OCI-LY7 (cell line): Measurements from ENCODE around the gene SMARCAL1. TPM values are rescaled to one million over a fixed set of nuclear protein-coding genes. Genes with fewer than 3 reads are reported as not detected.
"Not testable (repeated sequence)": the region's sequence is repeated elsewhere in the genome, so short reads cannot be mapped to it uniquely, and the experiment has no call there.

Source experiments
- BruUV-seq: library from RNA; stranded (reverse); fragments of 400-500 nt; replicated peaks from 2 replicates; lab custom pipeline; 2021; lab: Mats Ljungman, UMichigan
- CTCF ChIA-PET: fragments of 300-600 bp; sonication (Branson Sonifier 250); formaldehyde crosslinking; loops from one replicate; lab custom pipeline; 2022; ENCODE audit warnings: antibody characterized with exemption; ENCODE audit not compliant: unreplicated experiment; lab: Charles Lee
- POLR2A ChIA-PET: fragments of 300-600 bp; sonication (Branson Sonifier 250); formaldehyde crosslinking; loops from one replicate; lab custom pipeline; 2022; ENCODE audit warnings: antibody characterized with exemption; lab: Charles Lee
- DNase-seq: peaks from one replicate; pipeline ENCODE4 v3.0.0-alpha.2; 2015; ENCODE audit warnings: low spot score
- H2AFZ ChIP-seq: fragments of 200-600 bp; sonication (generic), shearing (Covaris generic); 2 replicates; pipeline ENCODE4 v1.6.1; 2014; ENCODE audit warnings: mild to moderate bottlenecking, antibody characterized with exemption, low read length, moderate library complexity
- H3K27ac ChIP-seq: fragments of 200-600 bp; sonication (generic); 2 replicates; pipeline ENCODE4 v1.5.1; 2014; ENCODE audit warnings: mixed run types, low read depth, mild to moderate bottlenecking, moderate library complexity, low read length, inconsistent platforms; ENCODE audit not compliant: poor library complexity, severe bottlenecking
- H3K36me3 ChIP-seq: fragments of 200-600 bp; sonication (generic); 2 replicates; pipeline ENCODE4 v1.6.1; 2014; ENCODE audit warnings: mild to moderate bottlenecking, antibody characterized with exemption, low read length, moderate library complexity, mixed read lengths; ENCODE audit not compliant: insufficient read depth
- H3K4me1 ChIP-seq: fragments of 200-600 bp; sonication (generic); 2 replicates; pipeline ENCODE4 v1.5.1; 2014; ENCODE audit warnings: mild to moderate bottlenecking, low read length; ENCODE audit not compliant: insufficient read depth, poor library complexity, severe bottlenecking
- H3K4me2 ChIP-seq: fragments of 200-600 bp; sonication (generic); 2 replicates; pipeline ENCODE4 v1.6.1; 2014; ENCODE audit warnings: mild to moderate bottlenecking, low read length
- H3K4me3 ChIP-seq: fragments of 200-600 bp; sonication (generic); 2 replicates; pipeline ENCODE4 v1.5.1; 2014; ENCODE audit warnings: mild to moderate bottlenecking, low read depth, low read length; ENCODE audit not compliant: poor library complexity, severe bottlenecking
- H3K79me2 ChIP-seq: fragments of 200-600 bp; sonication (generic); 2 replicates; pipeline ENCODE4 v1.6.1; 2016; ENCODE audit warnings: low read depth, mild to moderate bottlenecking, low read length, moderate library complexity, mixed read lengths; ENCODE audit not compliant: insufficient read depth
- H3K9me2 ChIP-seq: fragments of 200-600 bp; sonication (generic); 2 replicates; pipeline ENCODE4 v1.6.1; 2016; ENCODE audit warnings: mild to moderate bottlenecking, low read length, mixed read lengths; ENCODE audit not compliant: insufficient read depth
- H3K9me3 ChIP-seq: fragments of 200-600 bp; sonication (generic); 2 replicates; pipeline ENCODE4 v1.6.1; 2014; ENCODE audit warnings: mild to moderate bottlenecking, mixed run types, low read length, mixed read lengths
- H4K20me1 ChIP-seq: fragments of 200-600 bp; sonication (generic); 2 replicates; pipeline ENCODE4 v1.6.1; 2014; ENCODE audit warnings: mild to moderate bottlenecking, antibody characterized with exemption, low read length, moderate library complexity, mixed read lengths; ENCODE audit not compliant: insufficient read depth
- CTCF ChIP-seq: fragments of 200-600 bp; sonication (generic); conservative IDR thresholded peaks from 2 replicates; pipeline ENCODE4 v1.5.1; 2014; ENCODE audit warnings: mild to moderate bottlenecking, antibody characterized with exemption, low read length, moderate library complexity, mixed read lengths
- EZH2phosphoT487 ChIP-seq: fragments of 200-600 bp; sonication (generic); IDR thresholded peaks from 2 replicates; pipeline ENCODE4 v1.6.1; 2018; ENCODE audit warnings: low read depth, borderline replicate concordance, mild to moderate bottlenecking, mixed run types, antibody characterized with exemption, low read length, moderate library complexity, mixed read lengths
- intact Hi-C: fragments of 100-400 bp; cut with micrococcal nuclease; formaldehyde crosslinking; loops from one replicate; pipeline ENCODE4 v1.10.0; 2022; ENCODE audit not compliant: unreplicated experiment
- total RNA-seq, 2 experiments: library from RNA; depleted of rRNA in 1 of 2; stranded (reverse); fragments of >200 nt in 1 of 2; shearing (Covaris generic) in 1 of 2; gene quantifications; 2 replicates each; pipeline ENCODE4 v1.2.3, GENCODE V29; 2014 to 2022

Gene SMARCAL1
- total RNA-seq, 2 experiments from 2014 or later = 12.2 to 26.1 TPM

- Histone ChIP-seq H3K4me1 (no peaks in the 10 kb centered on the region), H3K9me2 (no peaks in the 10 kb centered on the region), H3K79me2 (no peaks in the 10 kb centered on the region), H3K4me3 (no peak overlapping the region), H4K20me1 (no peaks in the 10 kb centered on the region), H3K27ac (no peak overlapping the region), H3K9me3 (no peaks in the 10 kb centered on the region), H3K36me3 (no peaks in the 10 kb centered on the region), H3K4me2 (no peak overlapping the region), H2AFZ (no peak overlapping the region)
- BruUV-seq = no TSS peak
- ChIA-PET POLR2A (interaction anchor here (0.6 to 0.9 kb wide), 2 partner anchors 9 to 1482 kb away, joined by 3 to 4 read pairs; no protein-coding TSS in a partner anchor), CTCF (no interaction called here)
- no peak for DNase-seq
- intact Hi-C loops = no loop called here
- no peak for TF ChIP-seq EZH2phosphoT487
- no peak for TF ChIP-seq CTCF
These were observed 38.4 kb upstream of the SMARCAL1 start for GRCh38 chr2:216373896-216374295.

- Histone ChIP-seq H3K9me3 (no peaks in the 10 kb centered on the region), H3K9me2 (no peaks in the 10 kb centered on the region), H3K27ac (no peak overlapping the region), H3K4me3 (no peak overlapping the region), H4K20me1 (no peaks in the 10 kb centered on the region), H2AFZ (no peak overlapping the region), H3K4me1 (no peaks in the 10 kb centered on the region), H3K79me2 (no peaks in the 10 kb centered on the region), H3K36me3 (no peaks in the 10 kb centered on the region), H3K4me2 (no peak overlapping the region)
- CTCF ChIA-PET = no interaction called here
- intact Hi-C loops = no loop called here
- DNase-seq = no peak
- POLR2A ChIA-PET = interaction anchor here (0.7 kb wide), 1 partner anchor 69 kb away, joined by 4 read pairs; no protein-coding TSS in a partner anchor
- TF ChIP-seq EZH2phosphoT487 = no peak
- no peak for TF ChIP-seq CTCF
- no TSS peak for BruUV-seq
These were observed 37.0 kb upstream of the SMARCAL1 start for GRCh38 chr2:216375286-216375685.

- TF ChIP-seq CTCF (no peak), EZH2phosphoT487 (no peak)
- Histone ChIP-seq H3K4me1 (no peaks in the 10 kb centered on the region), H4K20me1 (no peaks in the 10 kb centered on the region), H3K79me2 (no peaks in the 10 kb centered on the region), H3K9me2 (no peaks in the 10 kb centered on the region), H2AFZ (no peak overlapping the region), H3K36me3 (no peaks in the 10 kb centered on the region), H3K27ac (no peak overlapping the region), H3K4me3 (no peak overlapping the region), H3K9me3 (no peaks in the 10 kb centered on the region), H3K4me2 (no peak overlapping the region)
- no peak for DNase-seq
- ChIA-PET POLR2A (no interaction called here), CTCF (no interaction called here)
- intact Hi-C loops = no loop called here
- no TSS peak for BruUV-seq
These were observed 32.3 kb upstream of the SMARCAL1 start for GRCh38 chr2:216379977-216380376.

GRCh38 chr2:216384409-216384808, 27.9 kb upstream of the SMARCAL1 start:
- POLR2A ChIA-PET, H2AFZ ChIP-seq, H3K27ac ChIP-seq, H3K4me2 ChIP-seq, intact Hi-C loops, H4K20me1 ChIP-seq, H3K4me1 ChIP-seq, H3K79me2 ChIP-seq, BruUV-seq, H3K9me2 ChIP-seq, H3K9me3 ChIP-seq, CTCF ChIA-PET, DNase-seq, H3K4me3 ChIP-seq, H3K36me3 ChIP-seq: not testable (repeated sequence)
